NCI-H146 (cell line): ENCODE results near the gene PCNX1.

ENCODE experiments used
- DNase-seq: peaks from one replicate; lab custom pipeline; 2025; lab: John Stamatoyannopoulos, UW

The PCNX1 gene

DNA sequence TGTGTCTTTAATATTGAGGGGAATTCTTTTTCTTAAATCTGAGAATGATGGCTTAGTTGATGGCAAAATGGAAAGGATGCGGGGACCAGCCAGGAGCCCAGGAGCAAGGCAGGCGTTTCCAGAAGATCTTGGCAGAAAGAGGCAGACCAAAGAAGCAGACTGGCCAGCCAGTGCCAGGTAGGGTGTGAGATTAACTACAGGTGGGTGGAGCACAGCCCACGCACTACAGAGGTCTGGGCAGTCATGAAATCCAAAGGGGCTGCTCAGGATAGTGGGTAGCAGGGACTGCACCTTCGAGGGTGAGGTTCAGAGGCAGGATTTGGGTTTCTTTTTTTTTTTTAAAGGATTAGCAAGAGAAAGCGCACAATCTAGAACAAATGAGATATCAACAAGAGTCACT lies 17.7 kb upstream of the PCNX1 start:
- DNase-seq: no peak

DNA sequence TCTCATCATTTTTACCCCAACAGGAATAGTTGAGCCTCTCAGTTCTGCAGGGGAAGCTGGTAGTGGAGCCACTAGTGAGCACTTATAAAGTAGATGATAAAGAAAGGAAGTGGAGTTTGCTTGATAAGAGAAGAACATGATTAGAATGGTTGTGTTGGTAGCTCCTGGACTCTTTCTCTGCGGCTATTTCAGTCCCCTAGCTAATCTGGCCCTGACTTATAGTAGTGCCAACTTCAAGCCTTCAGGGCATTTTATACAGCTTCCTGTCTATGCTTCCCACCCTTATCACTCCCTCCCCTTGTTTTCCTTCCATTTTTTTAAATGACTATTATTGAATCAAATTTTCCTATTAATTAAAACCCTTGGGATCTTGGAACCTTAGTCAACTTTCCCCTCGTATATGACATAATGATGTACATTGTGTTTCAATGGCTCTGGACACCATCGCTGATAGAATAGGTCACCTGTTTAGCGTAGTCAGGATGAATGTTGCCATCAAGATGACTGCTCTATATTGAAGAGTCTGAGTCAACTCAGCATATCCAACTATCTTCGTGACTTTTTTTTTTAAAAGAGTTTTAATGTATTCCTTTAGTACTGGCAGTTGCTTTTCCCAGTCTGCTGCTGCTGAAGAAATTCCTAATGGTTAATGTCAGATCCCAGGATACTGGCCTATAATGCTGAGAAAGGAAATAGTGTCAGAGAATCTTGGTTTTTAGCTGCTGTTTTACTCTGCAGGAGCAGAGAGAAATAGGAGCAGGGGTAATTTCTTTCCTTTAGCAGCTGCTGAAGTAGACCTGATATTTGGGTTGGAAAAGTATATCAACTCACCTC lies 16.2 kb upstream of the PCNX1 start:
- no peak for DNase-seq

DNA sequence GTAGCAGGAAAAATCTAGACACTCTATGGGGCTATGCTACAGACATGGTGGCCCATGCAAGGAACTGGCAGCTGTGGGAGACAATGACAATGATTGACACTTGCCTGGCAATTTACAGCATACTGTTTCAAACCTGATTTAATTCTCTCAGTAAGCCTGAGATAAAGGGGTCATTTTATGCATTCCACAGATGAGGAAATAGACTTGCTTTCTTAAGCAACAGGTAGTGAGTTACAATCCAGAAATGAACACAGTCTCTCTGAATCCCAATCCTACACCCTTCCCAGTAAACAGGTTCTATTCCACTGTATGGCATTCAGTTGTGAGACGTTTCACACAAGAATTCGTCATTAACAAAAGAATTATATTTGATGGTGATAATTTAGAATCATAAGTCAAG lies 15.5 kb upstream of the PCNX1 start:
- DNase-seq: no peak

DNA sequence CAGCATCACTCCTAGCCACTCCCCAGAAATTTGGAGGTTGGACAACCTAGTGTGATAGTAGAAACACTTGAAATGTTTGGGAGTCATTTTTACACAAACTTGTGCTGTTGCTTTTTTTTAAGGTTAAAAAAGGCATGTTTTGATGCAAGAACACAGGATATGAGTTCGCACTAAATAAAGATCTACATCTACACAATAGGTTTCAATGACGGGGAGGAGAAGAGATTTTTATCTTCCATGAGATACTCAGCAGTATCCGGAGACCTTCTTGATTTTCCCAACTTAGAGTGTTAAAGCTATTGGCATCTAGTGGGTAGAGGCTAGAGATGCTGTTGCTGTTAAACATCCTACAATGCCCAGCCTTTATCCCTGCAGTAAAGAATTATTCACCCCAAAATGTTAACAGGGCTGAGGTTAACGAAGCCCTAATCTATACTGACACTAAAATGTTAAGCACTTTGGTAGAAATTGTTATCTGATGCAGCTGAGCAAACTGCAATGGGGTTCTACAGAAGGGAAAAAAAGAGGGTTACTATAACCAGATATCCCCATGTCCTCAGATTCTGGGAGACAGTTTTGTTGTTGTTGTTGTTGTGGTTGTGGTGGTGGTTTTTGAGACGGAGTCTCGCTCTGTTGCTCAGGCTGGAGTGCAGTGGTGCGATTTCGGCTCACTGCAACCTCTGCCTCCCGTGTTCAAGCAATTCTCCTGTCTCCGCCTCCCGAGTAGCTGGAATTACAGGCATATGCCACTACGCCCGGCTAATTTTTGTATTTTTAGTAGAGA lies 14.0 kb upstream of the PCNX1 start:
- no peak for DNase-seq

DNA sequence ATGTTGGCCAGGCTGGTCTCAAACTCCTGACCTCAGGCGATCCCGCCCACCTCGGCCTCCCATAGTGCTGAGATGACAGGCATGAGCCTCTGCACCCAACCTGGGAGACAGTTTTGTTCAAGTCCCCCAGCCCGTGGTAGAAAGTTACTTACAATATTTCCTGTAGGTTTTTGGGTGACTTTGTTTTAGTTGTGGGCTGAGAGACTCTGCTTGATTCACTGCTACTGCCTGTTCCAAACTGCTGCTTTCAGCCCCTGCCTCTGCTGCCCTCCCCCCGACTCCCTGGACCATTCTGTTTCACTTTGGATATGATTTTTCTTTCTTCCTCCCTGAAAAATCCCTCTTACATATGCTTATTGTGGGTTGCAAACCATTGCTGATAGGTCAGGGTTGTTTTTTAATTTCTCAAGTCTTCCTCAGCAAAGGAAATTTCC lies 13.4 kb upstream of the PCNX1 start:
- no peak for DNase-seq

DNA sequence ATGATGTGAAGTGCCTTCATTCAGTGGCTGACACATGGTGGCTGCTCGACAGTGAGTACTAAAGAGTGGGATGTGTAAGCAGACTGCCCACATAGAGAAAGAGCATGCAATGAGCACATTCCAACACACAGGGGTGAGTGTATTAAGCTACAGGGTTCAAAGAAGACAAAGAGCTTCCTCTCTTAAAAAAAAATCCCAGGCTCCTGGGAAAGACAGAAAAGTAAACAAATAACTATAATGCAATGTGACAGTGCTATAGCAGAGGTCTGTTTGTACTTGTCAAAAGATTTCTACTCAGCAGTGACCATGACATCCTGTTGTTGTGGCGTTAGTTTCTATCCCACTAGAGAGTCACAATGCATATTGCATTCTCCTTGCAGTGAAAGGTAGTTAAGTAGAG lies 12.4 kb upstream of the PCNX1 start:
- no peak for DNase-seq

DNA sequence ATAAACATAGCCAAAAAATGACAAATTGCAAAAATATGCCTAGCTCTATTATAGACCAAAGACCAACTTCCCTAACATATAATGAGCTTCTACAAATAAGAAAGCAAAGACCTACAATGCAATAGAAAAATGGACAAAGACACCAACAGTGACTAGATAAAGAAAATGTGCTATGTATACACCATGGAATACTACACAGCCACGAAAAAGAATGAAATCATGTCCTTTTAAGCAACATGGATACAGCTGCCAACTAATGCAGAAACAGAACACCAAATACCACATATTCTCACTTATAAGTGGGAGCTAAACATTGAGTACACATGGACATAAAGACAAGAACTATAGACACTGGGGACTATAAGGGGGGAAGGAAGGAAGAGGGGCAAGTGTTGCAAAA lies 10.9 kb upstream of the PCNX1 start:
- no peak for DNase-seq

DNA sequence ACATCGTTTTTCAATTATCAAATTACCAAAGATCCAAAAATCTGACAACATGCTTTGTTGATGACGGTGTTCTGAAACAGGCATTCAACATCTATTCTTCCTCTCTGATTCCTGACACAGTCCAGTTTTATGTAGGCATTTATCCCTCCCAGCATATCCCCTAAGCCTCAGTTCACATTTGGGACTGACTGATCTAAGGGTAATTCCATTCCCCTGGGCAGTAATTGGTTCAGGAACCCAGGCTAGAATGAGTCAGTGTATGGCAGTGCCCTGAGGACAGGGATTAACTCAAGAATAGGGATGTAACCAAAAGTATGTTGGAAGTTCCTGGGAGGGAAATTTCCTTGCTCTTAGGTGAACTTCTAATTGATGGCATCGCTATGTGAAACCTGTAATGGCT lies 10.3 kb upstream of the PCNX1 start:
- DNase-seq: no peak

DNA sequence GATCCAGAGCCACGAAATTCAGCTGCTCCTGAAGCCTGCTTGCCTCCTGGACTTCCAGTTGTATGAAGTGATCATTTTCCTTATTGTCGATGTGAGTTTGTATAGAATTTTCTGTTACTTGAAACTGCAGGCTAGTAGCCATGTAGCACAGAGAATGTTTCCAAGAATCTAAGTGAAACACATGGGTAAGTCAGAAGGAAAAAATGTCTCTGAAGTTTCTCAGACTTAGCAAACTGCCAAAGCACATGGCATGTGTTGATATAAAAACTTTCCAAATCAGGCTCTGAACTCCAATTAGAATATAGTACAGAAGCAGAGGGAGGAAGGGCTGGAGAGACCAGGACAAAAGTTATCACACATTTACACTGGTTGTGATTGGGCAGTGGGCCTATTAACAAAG lies 9.8 kb upstream of the PCNX1 start:
- DNase-seq: no peak

DNA sequence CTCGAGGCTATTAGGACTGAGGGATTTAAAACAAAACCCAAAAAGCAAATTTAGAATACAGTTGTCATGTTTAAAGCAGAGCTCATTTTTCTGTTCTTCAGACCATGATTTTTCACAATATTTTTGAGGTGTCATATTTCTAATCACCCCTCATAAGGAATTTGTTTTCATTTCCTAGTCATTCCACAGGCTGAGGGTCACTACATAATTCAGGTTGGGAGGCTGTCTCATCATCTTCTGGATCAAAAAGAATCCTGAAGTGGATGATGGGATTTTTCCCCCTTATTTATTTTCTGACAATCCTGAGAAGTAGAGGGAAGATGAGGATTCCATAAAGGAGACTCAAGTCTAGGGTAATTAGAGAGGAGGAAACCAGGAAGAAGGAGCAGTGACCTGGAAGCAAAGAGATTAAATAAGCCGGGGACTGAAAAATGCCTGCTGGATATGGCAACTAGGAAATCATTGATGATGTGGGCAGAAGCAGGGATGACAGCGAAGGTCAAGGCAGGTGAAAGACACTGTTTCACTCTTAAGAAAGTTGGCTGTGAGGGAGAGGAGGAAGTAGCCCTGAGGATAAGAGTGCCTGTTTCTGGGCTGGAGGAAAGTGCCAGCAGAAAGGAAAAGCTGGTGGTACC lies 9.0 kb upstream of the PCNX1 start:
- no peak for DNase-seq

DNA sequence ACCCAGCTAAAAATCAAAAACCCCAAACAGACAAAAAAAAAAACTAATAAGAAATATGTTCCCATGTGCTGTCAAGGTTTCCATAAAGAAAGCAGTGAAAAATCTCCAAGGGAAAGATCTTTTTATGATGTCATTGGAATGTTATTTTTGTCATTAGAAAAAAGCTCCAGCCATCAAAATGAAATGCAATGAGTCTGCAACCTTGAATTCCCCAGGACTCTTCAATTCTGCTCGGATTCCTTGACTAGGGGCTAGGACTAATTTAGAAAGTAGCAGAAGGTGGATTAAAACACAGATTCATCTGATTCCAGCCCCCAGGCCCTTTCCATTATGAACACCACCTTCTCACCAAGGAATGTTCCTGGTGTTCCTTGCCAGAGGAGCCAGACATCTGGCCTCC lies 6.0 kb upstream of the PCNX1 start:
- DNase-seq: no peak

DNA sequence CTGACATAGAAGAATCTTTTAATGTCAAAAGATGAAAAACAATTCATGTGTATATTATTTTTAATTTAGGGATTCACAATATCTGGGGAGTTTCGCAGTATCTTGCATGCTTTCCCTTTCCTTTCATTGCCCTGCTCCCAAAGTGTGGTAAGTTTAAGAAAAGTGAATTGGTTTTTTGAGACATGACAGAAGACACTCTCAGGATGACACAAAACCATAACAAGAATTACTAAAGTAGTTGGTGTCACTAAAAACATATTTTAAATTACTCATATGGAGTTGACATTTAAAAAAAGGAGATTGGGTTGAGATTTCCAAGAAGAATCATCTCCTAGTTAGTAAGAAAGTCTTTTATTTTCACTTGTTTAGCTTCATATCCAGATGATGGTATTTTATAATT lies 5.1 kb upstream of the PCNX1 start:
- no peak for DNase-seq

DNA sequence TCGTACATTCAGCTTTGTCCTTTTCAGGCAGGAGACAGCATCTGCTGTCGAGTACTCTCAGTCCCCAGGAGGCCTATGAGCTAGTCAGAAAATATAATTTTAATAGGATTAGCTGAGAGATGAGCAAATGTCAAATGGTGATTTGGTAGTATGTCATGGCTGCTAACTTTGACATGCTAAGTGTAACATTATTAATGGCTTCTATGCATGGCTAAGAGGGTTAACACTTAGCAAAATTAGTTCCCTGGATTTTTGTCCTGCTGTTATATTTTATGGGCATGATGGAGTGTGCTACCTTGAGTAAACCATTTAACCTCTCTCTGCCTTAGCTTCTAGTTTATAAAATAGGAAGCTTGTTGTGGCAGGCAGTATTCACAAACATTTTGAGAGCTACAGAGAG lies 2.9 kb upstream of the PCNX1 start:
- no peak for DNase-seq

DNA sequence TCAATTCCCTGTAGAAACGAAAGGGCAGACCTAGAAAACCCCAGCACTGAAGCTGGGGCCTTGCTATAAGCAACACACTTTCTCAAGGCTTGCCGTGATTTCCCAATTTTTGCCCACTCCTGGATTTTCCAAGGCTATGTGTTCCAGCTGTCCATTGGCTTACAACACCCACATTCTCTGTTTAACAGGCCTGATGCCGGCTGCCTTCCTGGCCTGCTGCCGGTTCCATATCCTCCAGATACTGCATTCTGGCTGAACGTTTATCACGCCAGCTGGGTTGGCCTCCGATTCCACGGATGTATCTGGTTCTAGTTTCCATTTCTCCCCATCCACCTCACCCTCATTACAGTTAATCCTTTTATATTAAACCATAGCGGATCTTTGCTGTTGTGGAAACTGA lies 2.0 kb upstream of the PCNX1 start:
- no peak for DNase-seq

DNA sequence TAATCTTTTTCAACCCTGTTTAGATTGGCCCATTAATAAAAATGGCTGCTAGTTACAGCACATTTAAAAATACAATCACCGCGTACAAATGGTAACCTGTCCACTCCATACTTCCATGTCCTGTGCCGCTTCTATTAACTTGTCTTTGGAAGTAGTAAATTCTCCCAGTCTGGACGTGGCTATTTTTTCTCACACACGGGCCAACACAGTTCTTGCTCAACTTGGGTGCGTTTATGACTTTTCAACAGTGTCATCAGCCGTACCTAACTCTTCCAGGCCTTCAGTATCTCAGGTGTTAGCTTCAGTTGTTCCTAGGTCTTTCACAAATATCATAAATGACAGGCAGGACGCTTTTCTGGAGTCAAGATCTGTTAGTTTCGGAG lies 475 bp upstream of the PCNX1 start:
- DNase-seq: peak; percentile 29

DNA sequence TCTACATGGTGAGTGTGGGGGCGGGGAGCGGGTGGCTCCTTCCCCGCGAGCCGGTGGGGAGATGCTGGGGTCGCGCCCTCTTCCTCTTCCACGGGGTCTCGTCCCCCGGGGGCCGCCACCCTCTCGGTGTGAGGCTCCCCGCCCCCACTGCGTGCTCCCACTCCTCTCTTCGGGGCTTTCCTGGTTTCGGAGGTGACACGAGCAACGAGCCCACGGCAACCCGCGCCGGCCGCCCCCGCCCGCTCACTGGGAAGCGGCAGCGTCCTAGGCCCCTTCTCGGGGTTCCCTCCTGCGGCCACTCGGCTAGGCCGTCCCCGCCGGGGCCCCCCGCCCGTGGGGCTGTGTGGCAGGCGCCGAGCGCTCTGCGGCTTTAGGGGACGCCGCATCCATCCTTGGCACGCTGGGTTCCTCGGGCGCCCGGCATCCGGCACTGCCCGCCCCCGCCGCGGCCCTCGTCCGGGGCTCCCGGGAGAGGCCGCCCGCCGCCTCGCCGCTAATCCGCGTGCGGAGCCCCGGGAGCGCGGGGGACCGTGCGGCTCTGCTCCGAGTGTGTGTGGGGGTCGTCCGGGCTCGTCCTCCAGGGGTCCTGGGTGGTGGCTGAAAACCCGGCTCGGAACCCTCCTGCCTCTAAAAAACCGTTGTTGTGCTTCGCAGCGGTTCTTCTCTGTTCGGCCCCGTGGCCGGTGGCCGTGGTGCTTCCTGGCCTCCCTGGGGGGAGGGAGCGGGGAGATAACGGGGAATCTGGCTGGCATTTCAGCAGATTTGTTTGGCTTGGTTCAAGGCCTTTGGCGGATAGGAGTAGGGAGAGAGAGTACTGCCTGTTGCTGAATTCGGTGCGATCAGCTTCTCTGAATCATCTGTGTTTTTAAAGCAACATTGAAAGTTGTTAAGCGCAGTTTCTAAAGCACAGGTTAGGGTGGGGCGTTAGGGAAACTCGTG lies 1.0 kb downstream of the PCNX1 start:
- peak; percentile 32 for DNase-seq

DNA sequence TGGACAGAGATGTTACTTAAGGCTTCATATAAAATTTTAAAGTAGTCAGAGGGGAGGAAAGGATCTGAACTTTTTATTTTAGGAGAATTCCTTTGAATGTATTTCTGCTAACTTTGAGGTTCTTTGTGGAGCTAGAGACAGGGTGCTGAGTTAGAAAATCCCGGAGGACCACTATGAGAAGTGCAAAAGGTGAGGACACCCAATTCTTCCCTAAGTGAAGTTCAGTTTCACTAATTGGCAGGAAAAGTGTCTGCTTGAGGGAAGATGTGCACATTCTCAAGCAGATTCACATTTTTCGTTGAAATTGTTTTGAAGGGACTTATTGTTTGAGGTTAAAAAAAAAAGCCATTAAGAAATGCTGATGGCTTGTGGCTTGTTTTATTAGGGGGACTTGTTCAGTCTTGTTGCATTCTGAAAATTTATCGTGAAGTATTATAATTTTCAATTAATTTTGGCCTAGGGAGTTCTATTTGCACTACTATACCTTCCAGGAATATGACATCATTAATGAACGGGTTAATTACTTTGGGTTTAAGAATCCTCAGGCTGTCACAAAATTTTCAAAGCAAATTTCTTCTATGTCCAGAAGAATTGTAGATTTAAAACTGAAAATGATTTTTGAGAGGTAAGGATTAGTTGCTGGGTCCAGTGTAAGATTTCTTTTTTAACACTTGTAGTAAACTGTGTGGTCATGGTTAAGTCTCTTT lies 1.8 kb downstream of the PCNX1 start:
- DNase-seq: no peak

DNA sequence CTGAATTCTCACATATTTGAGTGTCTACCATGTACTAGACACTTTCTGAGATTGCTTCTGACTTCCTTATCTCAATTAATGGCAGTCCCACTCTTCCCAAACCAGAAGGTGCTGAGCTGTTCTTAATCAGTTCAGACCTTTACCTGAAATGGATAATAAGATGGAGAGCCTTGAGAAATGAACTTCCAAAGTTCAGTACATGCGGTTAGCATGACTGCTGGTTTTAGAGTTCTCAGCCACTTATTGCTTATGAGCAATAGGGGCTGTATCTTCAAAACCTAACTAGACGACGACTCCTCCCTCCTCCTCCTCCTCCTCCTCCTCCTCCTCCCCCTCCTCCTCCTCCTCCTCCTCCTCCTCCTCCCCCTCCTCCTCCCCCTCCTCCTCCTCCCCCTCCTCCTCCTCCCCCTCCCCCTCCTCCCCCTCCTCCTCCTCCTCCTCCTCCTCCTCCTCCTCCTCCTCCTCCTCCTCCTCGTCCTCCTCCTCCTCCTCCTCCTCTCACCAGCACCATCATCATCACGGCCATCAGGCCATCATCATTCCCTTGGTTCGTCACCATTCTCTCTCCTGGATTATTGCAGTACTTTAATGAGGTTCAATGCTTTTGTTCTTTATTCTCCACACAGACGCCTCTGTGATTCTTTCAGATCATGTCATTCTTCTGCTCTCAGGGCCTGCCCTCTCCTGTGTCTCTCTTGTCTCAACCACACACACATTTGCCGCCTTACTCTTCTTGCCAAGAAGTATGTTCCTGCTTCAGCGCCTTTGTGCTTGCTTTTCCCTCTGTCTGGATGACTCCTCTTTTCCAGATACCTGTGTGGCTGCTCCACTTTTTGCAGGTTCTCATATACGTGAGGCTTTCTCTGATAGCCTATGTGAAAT lies 2.7 kb downstream of the PCNX1 start:
- no peak for DNase-seq

DNA sequence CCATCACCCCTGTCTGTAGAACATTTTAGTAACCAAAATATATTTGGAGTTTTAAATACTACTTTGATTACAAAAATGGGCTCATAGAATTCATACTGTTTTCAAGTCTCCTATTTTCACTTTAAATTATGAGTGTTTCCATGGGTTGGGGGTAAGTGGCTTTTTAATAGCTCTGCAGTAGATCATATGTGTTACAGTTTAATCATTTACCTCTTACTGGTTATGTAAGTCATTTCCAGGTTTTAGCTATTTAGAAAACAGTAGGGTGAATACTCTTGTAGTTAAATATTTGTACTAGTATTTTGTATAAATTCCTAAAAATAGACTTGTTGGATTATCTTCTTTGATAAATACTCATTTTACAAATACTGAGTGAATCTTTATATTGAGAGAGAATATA lies 8.2 kb downstream of the PCNX1 start:
- DNase-seq: no peak

DNA sequence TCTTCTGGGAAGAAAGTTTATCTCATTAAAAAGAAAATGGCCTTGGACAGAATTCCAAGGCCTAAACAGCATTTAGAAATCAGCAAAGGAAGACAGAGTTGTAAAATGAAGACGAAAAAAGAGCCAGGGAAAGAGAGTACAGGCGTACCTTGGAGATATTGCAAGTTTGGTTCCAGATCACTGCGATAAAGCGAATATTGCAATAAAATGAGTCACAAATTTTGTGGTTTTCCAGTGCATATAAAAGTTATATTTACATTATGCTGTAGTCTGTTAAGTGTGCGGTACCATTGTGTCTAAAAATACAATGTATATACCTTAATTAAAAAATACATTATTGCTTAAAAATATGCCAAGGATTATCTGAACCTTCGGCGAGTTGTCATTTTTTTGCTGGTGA lies 9.0 kb downstream of the PCNX1 start:
- DNase-seq: no peak
